ENCODE results near the gene SIGLEC7.
A peak's percentile ranks its signal among the peaks of the same experiment; 100 is the strongest.

The SIGLEC7 gene

DNA sequence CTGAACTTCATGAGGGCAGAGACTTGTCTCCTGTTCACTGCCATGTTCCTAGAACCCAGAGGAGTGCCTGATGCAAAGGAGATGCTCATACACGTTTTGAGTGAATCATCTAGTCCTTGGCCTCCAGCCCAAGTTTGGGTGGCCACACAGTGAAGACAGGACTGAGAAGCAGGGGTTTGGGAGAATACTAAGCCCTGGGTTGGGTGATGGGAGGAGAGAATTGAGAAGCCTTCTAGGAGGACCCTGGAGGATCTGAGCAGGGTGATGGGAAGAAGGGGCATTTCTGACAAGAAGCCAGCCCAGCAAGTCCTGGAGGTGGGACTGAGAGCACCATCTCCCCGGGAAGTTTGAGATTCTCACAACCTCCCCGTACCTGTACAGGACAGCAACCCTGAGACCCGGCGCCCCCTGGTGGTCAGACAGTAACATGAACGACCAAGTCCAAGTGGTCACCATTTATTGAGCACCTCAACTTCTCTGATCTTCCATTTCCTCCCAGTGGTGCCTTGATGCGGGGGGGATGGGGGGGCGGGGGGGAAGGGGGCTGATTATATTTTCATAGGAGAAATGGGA is 44.8 kb upstream of the SIGLEC7 start:
- TF ChIP-seq, protein P1, sequence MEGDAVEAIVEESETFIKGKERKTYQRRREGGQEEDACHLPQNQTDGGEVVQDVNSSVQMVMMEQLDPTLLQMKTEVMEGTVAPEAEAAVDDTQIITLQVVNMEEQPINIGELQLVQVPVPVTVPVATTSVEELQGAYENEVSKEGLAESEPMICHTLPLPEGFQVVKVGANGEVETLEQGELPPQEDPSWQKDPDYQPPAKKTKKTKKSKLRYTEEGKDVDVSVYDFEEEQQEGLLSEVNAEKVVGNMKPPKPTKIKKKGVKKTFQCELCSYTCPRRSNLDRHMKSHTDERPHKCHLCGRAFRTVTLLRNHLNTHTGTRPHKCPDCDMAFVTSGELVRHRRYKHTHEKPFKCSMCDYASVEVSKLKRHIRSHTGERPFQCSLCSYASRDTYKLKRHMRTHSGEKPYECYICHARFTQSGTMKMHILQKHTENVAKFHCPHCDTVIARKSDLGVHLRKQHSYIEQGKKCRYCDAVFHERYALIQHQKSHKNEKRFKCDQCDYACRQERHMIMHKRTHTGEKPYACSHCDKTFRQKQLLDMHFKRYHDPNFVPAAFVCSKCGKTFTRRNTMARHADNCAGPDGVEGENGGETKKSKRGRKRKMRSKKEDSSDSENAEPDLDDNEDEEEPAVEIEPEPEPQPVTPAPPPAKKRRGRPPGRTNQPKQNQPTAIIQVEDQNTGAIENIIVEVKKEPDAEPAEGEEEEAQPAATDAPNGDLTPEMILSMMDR (IDR thresholded peaks at IDR 0.05; ENCODE audit: insufficient read depth, low read length, missing control alignments): peak; percentile 79
- DNase-seq (ENCODE audit: low read depth, low spot score): no peak
- POLR2A ChIA-PET: no interaction called here
- CTCF ChIA-PET: interaction anchor here (0.6 to 6.1 kb wide), 13 partner anchors 8 to 740 kb away, joined by 3 to 61 read pairs (median 5); partner anchors contain the start of gene KLK10
- no peak overlapping the region for H3K4me3 ChIP-seq (ENCODE audit: low read depth, low read length)

DNA sequence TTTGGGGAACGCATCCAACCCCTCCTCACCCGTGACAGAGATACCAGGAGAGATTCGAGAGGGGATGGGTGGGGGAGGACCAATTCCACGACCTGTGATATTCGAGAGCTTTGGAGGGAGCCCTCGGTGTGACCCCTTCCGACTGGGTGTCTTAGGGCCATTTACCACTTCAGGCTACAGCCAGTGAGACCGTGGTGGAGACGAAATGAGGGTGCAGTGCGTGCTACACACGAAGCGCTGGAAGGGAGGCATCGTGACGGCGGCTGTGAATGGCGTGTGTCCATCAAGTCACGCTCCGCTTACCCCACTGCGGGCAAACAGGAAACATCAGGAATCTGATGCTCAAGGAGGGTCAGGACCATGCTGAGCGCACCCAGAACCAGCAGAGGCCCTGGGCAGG is 44.3 kb upstream of the SIGLEC7 start:
- TF ChIP-seq, protein P1 (IDR thresholded peaks at IDR 0.05; ENCODE audit: insufficient read depth, low read length, missing control alignments): no peak
- POLR2A ChIA-PET: no interaction called here
- CTCF ChIA-PET: interaction anchor here (1.5 to 6.1 kb wide), 4 partner anchors 11 to 176 kb away, joined by 3 to 61 read pairs (median 6); partner anchors contain the start of gene KLK10
- no peak for DNase-seq (ENCODE audit: low read depth, low spot score)
- no peak overlapping the region for H3K4me3 ChIP-seq (ENCODE audit: low read depth, low read length)

DNA sequence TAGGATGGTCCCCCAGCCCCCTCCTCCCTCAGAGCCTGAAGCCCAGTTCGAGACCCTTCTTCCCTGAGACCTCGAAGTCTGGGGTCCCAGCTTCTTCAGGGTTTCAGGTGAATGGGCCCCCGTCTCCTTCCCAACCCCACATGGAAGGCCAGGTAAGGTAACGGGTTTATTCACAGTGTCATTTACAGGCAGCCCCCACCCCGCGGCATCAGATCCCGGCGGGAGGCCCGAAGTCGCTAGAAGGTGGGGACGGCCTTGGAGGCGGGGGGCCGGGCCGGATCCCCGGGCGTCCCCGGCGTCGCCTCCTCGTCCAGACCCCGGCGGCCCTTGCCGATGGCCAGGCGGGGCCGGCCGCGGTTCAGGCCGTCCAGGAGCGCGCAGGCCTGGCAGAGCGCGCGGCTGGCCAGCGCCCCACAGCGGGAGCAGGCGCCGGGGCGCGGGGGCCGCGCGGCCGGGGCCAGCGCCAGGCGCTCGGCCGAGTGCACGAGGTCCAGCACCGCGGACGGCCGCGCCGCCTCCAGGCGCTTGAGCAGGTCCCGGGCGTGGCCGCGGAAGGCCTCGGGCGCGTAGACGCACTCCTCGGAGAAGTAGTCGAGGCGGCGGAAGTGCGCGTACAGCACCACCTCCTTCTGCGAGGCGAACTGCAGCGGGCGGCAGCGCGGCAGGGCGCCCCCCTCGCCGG is 43.6 kb upstream of the SIGLEC7 start:
- ChIA-PET POLR2A (no interaction called here), CTCF (interaction anchor here (1.5 to 6.1 kb wide), 2 partner anchors 17 to 77 kb away, joined by 3 to 61 read pairs; partner anchors contain the start of gene KLK10)
- DNase-seq (ENCODE audit: low read depth, low spot score): no peak
- TF ChIP-seq, protein P1 (IDR thresholded peaks at IDR 0.05; ENCODE audit: insufficient read depth, low read length, missing control alignments): no peak
- no peak overlapping the region for H3K4me3 ChIP-seq (ENCODE audit: low read depth, low read length)

GRCh38 chr19:51099047-51099382 is 43.1 kb upstream of the SIGLEC7 start:
- ChIA-PET CTCF (interaction anchor here (1.0 kb wide), 1 partner anchor 742 kb away, joined by 4 read pairs; no protein-coding TSS in a partner anchor), POLR2A (no interaction called here)
- DNase-seq (ENCODE audit: low read depth, low spot score): no peak
- H3K4me3 ChIP-seq (ENCODE audit: low read depth, low read length): no peak overlapping the region
- TF ChIP-seq, protein P1 (IDR thresholded peaks at IDR 0.05; ENCODE audit: insufficient read depth, low read length, missing control alignments): no peak

GRCh38 chr19:51100601-51101000 is 41.5 kb upstream of the SIGLEC7 start:
- DNase-seq (ENCODE audit: low read depth, low spot score): no peak
- no peak overlapping the region for H3K4me3 ChIP-seq (ENCODE audit: low read depth, low read length)
- ChIA-PET CTCF (interaction anchor here (0.9 to 2.2 kb wide), 3 partner anchors 8 to 80 kb away, joined by 3 to 9 read pairs (median 6); no protein-coding TSS in a partner anchor), POLR2A (no interaction called here)
- TF ChIP-seq, protein P1 (IDR thresholded peaks at IDR 0.05; ENCODE audit: insufficient read depth, low read length, missing control alignments): no peak

DNA sequence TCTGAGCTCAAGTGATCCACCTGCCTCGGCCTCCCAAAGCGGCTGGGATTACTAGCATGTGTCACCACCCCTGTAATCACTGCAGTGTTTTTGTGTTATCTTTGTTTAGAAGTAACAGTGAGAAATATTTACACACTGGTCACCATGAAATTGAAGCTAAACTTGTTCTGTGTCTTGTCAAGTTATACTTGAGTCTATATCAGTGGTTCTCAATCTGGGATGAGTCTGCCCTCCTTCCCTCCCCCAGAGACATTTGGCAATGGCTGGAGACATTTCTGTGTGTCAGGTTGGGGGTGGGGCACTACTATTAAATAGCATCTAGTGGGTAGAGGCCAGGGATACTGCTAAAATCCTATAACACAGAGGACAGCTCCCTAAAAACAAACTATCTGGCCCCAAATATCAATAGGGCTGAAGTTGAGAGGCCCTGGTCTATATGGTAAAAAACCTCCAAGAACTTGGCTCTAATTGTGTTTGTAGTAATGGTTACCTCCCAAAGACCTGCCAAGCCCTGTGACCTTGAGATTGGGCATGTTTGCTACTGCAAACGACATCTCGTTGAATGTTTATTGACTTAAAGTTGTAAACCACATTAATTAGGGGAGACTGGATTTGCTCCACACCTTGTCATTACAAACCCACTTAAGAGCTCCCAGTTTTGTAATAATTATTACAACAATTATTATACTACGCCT is 40.8 kb upstream of the SIGLEC7 start:
- CTCF ChIA-PET: interaction anchor here (0.9 to 2.2 kb wide), 3 partner anchors 9 to 80 kb away, joined by 3 to 9 read pairs (median 6); no protein-coding TSS in a partner anchor
- POLR2A ChIA-PET: no interaction called here
- DNase-seq (ENCODE audit: low read depth, low spot score): no peak
- H3K4me3 ChIP-seq (ENCODE audit: low read depth, low read length): no peak overlapping the region
- TF ChIP-seq, protein P1 (IDR thresholded peaks at IDR 0.05; ENCODE audit: insufficient read depth, low read length, missing control alignments): no peak
